H4 (cell line): Measurements from ENCODE around the gene ALDH6A1. TPM values are rescaled to one million over a fixed set of nuclear protein-coding genes. Genes with fewer than 3 reads are reported as not detected.
"Not testable (repeated sequence)": the region's sequence is repeated elsewhere in the genome, so short reads cannot be mapped to it uniquely, and the experiment has no call there.

Source experiments
- DNase-seq: peaks from one replicate; pipeline ENCODE4 v3.0.0-alpha.2; 2015; ENCODE audit warnings: low spot score
- total RNA-seq: library from RNA; depleted of rRNA; stranded (reverse); fragments of >200 nt; shearing (Covaris generic); gene quantifications from 2 replicates; pipeline ENCODE4 v1.2.3, GENCODE V29; 2014; rRNA removed

Gene ALDH6A1
- 13.3 and 15.1 TPM in 2 replicates for total RNA-seq

DNA sequence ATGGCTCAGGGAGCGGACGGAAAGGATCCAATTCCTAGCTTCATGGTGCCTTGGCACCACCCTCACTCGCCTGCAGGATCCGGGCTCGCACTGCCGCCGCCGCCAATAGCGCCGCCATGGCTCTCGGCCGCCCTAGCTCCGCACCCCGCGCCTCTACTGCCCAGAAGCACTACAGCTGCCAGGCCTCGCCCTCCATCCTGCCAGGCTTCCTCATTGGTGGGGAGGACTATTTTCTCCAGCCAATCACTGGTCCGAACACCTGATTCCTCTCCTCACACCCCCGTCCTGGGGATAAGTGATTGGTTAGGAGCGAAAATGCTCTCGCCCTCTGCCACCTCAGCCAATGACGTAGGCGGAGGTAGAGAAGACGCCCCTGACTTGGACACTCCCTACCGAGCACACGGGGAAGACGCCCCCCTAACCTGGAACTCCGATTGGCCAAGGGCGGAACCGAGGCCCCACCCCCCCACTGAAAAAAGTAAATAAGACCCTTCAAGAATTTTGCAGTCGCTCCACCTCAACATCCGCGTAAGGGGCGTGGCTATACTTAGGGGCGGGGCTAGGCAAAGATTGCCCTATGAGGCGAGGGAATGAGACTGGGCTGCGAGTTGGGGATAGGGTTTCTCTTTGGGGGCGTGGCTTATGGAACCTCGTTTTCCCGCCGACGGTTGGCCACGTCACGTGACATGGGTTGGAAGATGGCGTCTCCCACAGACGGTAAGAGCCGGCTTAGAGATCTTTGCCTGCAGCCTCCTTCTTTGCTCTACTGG, at the start of gene ALDH6A1, which contains the start of gene LIN52:
ALDH6A1 (minus strand) TSS at position 177 of the 770 bp plus-strand sequence; CDS start at position 118, 59 bp downstream.
LIN52 (plus strand) TSS at position 680 of the 770 bp plus-strand sequence; CDS start at position 699, 19 bp downstream.
- peak; percentile 100 for DNase-seq

- no peak for DNase-seq
Measured at GRCh38 chr14:74127634-74128033, 43.4 kb upstream of the ALDH6A1 start.

- DNase-seq: no peak
Measured at GRCh38 chr14:74126315-74127013, 42.2 kb upstream of the ALDH6A1 start.

- DNase-seq: not testable (repeated sequence)
Measured at GRCh38 chr14:74125487-74125886, 41.2 kb upstream of the ALDH6A1 start.

DNA sequence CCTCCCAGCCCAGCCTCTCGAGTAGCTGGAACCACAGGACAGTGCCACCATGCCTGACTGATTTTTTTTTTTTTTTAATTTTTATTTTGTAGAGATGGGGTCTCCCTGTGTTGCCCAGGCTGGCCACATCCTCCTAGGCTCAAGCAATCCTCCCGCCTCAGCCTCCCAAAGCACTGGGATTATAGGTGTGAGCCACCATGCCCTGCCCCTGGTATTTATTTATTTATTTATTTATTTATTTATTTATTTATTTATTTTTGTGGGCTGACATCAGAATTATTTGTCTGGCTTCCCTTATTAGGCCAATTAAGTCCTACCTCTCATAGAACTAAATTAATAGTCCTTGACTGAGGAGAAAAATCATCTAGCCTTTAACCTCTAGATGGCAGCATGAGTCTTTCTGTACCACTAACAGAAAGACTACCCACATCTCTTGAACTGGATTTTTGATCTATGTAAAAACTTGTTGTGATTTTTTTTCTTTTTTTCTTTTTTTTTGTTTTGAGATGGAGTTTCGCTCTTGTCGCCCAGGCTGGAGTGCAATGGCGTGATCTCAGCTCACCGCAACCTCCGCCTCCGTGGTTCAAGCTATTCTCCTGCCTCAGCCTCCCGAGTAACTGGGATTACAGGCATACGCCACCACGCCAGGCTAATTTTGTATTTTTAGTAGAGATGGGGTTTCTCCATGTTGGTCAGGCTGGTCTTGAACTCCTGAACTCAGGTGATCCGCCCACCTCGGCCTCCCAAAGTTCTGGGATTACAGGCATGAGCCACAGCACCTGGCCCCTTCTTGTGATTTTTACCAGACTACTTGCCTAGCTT, 27.4 kb upstream of the ALDH6A1 start:
- peak; percentile 43 for DNase-seq

DNA sequence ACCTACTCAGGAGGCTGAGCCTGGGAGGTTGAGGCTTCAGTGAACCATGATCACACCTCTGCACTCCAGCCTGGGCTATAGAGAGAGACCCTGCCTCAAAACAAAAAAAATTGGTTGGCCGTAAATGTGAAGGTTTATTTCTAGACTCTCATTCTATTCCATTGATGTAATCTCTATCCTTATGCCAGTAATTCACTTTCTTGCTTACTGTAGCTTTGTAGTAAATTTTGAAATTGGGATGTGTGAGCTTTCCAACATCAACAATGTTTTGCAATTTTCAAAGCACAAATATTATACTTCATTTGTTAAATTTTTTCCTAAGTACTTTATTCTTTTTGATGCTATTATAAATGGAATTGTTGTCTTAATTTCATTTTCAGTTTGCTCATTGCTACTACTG, 25.1 kb upstream of the ALDH6A1 start:
- no peak for DNase-seq

GRCh38 chr14:74105381-74105780, 21.1 kb upstream of the ALDH6A1 start:
- no peak for DNase-seq

GRCh38 chr14:74089251-74090020, 5.2 kb upstream of the ALDH6A1 start:
- no peak for DNase-seq

- no peak for DNase-seq
Measured at GRCh38 chr14:74085828-74086227, 1.6 kb upstream of the ALDH6A1 start.

- DNase-seq: peak; percentile 8
Measured at GRCh38 chr14:74085047-74085637, 889 bp upstream of the ALDH6A1 start.

GRCh38 chr14:74083784-74084276, 423 bp downstream of the ALDH6A1 start:
- no peak for DNase-seq

DNA sequence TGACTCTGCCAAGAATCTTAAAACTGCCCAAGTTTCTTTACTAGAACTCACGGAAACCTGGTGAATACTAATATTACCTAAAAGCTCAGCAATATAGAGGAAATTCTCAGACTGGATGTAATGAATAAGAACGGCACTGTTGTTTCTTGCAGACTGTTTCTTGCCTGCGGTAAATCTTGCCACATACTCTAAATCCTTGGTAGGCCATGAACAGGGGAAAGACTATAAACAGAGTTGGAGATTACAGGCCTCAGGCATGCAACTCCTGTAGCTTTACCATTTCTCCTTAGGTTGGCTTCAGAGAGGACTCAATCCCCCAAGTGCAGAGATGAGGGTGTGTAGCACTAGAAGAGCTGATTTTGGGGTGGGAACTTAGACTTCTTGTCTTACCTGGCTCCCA, 1.1 kb downstream of the ALDH6A1 start:
- DNase-seq: no peak

GRCh38 chr14:74081491-74081890, 2.8 kb downstream of the ALDH6A1 start:
- DNase-seq: no peak

GRCh38 chr14:74080820-74081460, 3.3 kb downstream of the ALDH6A1 start:
- DNase-seq: no peak

- no peak for DNase-seq
Measured at GRCh38 chr14:74077401-74077800, 6.9 kb downstream of the ALDH6A1 start.

DNA sequence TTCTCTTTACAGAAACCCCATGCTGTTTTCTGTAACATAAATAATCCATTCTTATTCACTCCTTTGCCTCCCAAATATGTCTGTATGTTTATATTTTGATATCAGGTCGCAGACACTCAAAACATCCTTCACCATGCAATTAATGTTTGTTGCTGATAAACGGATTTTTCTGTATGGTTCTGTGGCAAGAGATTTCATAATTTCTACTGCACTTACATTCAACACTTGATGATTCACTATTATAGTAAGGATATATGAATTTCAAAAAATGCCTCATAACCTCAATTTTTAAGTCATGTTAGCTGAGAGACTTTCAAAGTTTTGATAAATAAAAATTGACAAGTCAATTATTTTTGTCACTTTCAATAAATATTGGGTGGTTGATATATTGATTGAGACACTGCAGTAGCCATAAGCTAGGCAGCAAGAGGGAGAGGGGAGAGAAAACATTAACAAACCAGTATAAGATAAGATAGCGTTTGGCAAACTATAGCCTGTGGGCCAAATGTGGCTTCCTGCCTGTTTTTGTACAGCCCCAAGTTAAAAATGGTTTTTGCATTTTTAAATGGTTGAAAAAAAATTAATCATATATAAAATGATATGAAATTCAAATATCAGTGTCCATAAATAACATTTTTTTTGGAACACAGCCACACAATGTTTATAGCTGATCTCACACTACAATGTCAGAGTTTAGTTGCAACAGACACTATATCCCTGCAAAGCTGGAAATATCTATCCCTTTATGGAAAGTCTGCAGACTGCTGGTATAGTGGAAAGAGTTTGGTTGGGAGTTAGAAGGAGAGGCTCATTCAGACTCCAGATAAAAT, 18.3 kb downstream of the ALDH6A1 start:
- DNase-seq: no peak

- no peak for DNase-seq
Measured at GRCh38 chr14:74064883-74065282, 19.4 kb downstream of the ALDH6A1 start.

- DNase-seq: no peak
Measured at GRCh38 chr14:74064426-74064825, 19.8 kb downstream of the ALDH6A1 start.

DNA sequence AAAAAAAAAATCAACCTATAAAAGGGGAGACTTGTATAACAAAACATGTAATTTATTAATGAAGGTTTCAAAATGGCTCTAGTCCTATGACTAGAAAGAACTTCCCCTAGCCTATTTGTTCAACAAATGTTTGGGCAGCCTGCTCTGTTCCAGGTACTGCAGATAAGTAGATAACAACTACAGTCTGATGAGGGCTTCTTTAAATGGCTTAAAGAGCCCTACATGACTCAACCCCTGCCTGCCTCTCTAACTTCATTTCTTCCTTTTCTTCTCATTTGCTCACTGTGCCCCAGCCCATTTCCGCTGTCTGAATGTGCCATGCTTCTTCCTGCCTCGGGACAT, 21.5 kb downstream of the ALDH6A1 start:
- peak; percentile 60 for DNase-seq
